Mesenchymal stem cell (in vitro differentiated cells and primary cell): ENCODE measurements around the gene LMOD3.
A peak's percentile ranks its signal among the peaks of the same experiment; 100 is the strongest.

Experiments used
- DNase-seq: peaks from one replicate; pipeline ENCODE4 v3.0.0-alpha.2; 2013
- H2AFZ ChIP-seq: one replicate; pipeline ENCODE4 v1.6.1; 2013; ENCODE audit warnings: low read depth, mild to moderate bottlenecking, control low read depth, inconsistent platforms, low read length, moderate library complexity
- H2AK5ac ChIP-seq: 2 replicates; pipeline ENCODE4 v1.6.1; 2013; ENCODE audit warnings: low read length, moderate library complexity, mild to moderate bottlenecking, inconsistent platforms; ENCODE audit not compliant: severe bottlenecking
- H2BK120ac ChIP-seq: one replicate; pipeline ENCODE4 v1.6.1; 2013; ENCODE audit warnings: low read depth, mild to moderate bottlenecking, inconsistent platforms, low read length, moderate library complexity
- H2BK12ac ChIP-seq, 2 experiments: one replicate each; pipeline ENCODE4 v1.6.1; 2013; ENCODE audit warnings: inconsistent platforms in 2 of 2, low read length in 2 of 2, mild to moderate bottlenecking in 2 of 2, moderate library complexity in 2 of 2, control low read depth in 1 of 2
- H2BK15ac ChIP-seq: one replicate; pipeline ENCODE4 v1.6.1; 2013; ENCODE audit warnings: mild to moderate bottlenecking, low read depth, inconsistent platforms; ENCODE audit not compliant: poor library complexity, severe bottlenecking
- H2BK5ac ChIP-seq: 2 replicates; pipeline ENCODE4 v1.6.1; 2013; ENCODE audit warnings: low read depth, mild to moderate bottlenecking, low read length, control low read depth, inconsistent platforms; ENCODE audit not compliant: poor library complexity, severe bottlenecking
- H3K14ac ChIP-seq, 2 experiments: one replicate each; pipeline ENCODE4 v1.6.1; 2013; ENCODE audit warnings: inconsistent platforms in 2 of 2, low read length in 2 of 2, control low read depth in 1 of 2, mild to moderate bottlenecking in 1 of 2, moderate library complexity in 1 of 2
- H3K18ac ChIP-seq, 2 experiments: one replicate each; pipeline ENCODE4 v1.6.1; 2013; ENCODE audit warnings: inconsistent platforms in 2 of 2, low read length in 2 of 2, control low read depth in 1 of 2, low read depth in 1 of 2, mild to moderate bottlenecking in 1 of 2
- H3K23ac ChIP-seq, 2 experiments: one replicate each; pipeline ENCODE4 v1.6.1; 2013; ENCODE audit warnings: inconsistent platforms in 2 of 2, low read length in 2 of 2, mild to moderate bottlenecking in 2 of 2, moderate library complexity in 2 of 2, control low read depth in 1 of 2
- H3K27ac ChIP-seq: 2 replicates; pipeline ENCODE4 v1.5.1; 2013; ENCODE audit warnings: mild to moderate bottlenecking, moderate library complexity, low read length, control low read depth, inconsistent platforms; ENCODE audit not compliant: poor library complexity, severe bottlenecking
- H3K27me3 ChIP-seq, 2 experiments: 2 replicates each; pipeline versions ENCODE4 v1.6.1 to v1.7.0; 2013; ENCODE audit warnings: low read length in 2 of 2, mild to moderate bottlenecking in 2 of 2, moderate library complexity in 2 of 2, control low read depth in 1 of 2, inconsistent platforms in 1 of 2; ENCODE audit not compliant: control insufficient read depth in 1 of 2, insufficient read depth in 1 of 2
- H3K36me3 ChIP-seq, 2 experiments: 2 replicates each; pipeline versions ENCODE4 v1.6.1 to v1.7.0; 2013; ENCODE audit warnings: low read length in 2 of 2, control low read depth in 1 of 2, inconsistent platforms in 1 of 2, low read depth in 1 of 2, mild to moderate bottlenecking in 1 of 2; ENCODE audit not compliant: insufficient read depth in 2 of 2, control insufficient read depth in 1 of 2
- H3K4ac ChIP-seq, 2 experiments: one replicate each; pipeline ENCODE4 v1.6.1; 2013; ENCODE audit warnings: inconsistent platforms in 2 of 2, low read length in 2 of 2, mild to moderate bottlenecking in 2 of 2, moderate library complexity in 2 of 2, control low read depth in 1 of 2, low read depth in 1 of 2
- H3K4me1 ChIP-seq: 2 replicates; pipeline ENCODE4 v1.6.1; 2013; ENCODE audit warnings: low read depth, low read length, control low read depth; ENCODE audit not compliant: control insufficient read depth, insufficient read depth
- H3K4me2 ChIP-seq: 2 replicates; pipeline ENCODE4 v1.6.1; 2013; ENCODE audit warnings: low read length, mild to moderate bottlenecking, inconsistent platforms; ENCODE audit not compliant: poor library complexity, severe bottlenecking
- H3K4me3 ChIP-seq, 2 experiments: 2 replicates each; pipeline versions ENCODE4 v1.5.1 to v1.7.0; 2013; ENCODE audit warnings: low read length in 2 of 2, mild to moderate bottlenecking in 2 of 2, control low read depth in 1 of 2, low read depth in 1 of 2; ENCODE audit not compliant: insufficient read depth in 1 of 2
- H3K79me1 ChIP-seq: replicated peaks from 2 replicates; pipeline ENCODE4 v1.6.1; 2013; ENCODE audit warnings: mild to moderate bottlenecking, control low read depth, low read length, inconsistent platforms; ENCODE audit not compliant: poor library complexity, severe bottlenecking
- H3K9ac ChIP-seq: 2 replicates; pipeline ENCODE4 v1.7.0; 2013; ENCODE audit warnings: mild to moderate bottlenecking, low read length, moderate library complexity
- H3K9me3 ChIP-seq: 2 replicates; pipeline ENCODE4 v1.7.0; 2013; ENCODE audit warnings: mild to moderate bottlenecking, low read length; ENCODE audit not compliant: control insufficient read depth
- H4K8ac ChIP-seq: one replicate; pipeline ENCODE4 v1.6.1; 2013; ENCODE audit warnings: inconsistent platforms, mild to moderate bottlenecking, low read length, moderate library complexity
- H4K91ac ChIP-seq: one replicate; pipeline ENCODE4 v1.6.1; 2013; ENCODE audit warnings: mild to moderate bottlenecking, low read length, inconsistent platforms
- WGBS: methylation state at CpG from one replicate; pipeline ENCODE4 v1.1.7; 2013; ENCODE audit warnings: mixed read lengths; 5-methylcytosine and 5-hydroxymethylcytosine counted together

Gene LMOD3

DNA sequence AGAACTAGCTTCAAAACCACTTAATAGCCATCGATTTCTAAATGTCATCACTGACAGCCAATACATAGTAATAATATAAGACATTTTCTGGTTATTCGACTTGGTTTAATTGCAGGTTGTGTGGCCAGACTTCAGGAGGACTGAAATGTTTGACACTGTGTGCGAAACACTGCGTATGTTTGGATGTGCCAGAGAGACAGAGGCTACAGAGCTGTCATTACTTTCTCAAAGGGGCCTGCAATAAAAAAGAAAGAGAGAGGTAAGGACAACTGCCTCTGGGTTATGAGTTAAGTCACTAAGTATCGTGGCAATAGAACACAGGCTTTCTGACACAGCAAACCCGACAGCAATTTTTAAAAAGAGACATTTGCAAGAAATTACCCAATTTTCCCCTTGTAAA lies 882 bp downstream of the LMOD3 start:
- Histone ChIP-seq H2BK12ac (no peak overlapping the region), H3K27ac (no peak overlapping the region), H3K79me1 (no peaks in the 10 kb centered on the region), H2BK15ac (no peak overlapping the region), H3K4me3 (no peak overlapping the region), H3K4me2 (no peak overlapping the region), H3K4me1 (no peaks in the 10 kb centered on the region), H3K4ac (no peak overlapping the region), H3K18ac (no peak overlapping the region), H2AK5ac (no peak overlapping the region), H2BK5ac (no peak overlapping the region), H2BK120ac (no peak overlapping the region), H3K23ac (no peak overlapping the region), H3K27me3 (peaks cover 0 to 5% of the 10 kb centered on the region in 2 experiments), H3K9ac (no peak overlapping the region), H4K91ac (no peak overlapping the region), H3K14ac (no peak overlapping the region), H2AFZ (no peak overlapping the region), H3K9me3 (no peaks in the 10 kb centered on the region), H4K8ac (no peak overlapping the region), H3K36me3 (no peaks in the 10 kb centered on the region)
- WGBS, result 86% methylated on average over 3 of the region's 6 CpGs
- DNase-seq, result no peak

DNA sequence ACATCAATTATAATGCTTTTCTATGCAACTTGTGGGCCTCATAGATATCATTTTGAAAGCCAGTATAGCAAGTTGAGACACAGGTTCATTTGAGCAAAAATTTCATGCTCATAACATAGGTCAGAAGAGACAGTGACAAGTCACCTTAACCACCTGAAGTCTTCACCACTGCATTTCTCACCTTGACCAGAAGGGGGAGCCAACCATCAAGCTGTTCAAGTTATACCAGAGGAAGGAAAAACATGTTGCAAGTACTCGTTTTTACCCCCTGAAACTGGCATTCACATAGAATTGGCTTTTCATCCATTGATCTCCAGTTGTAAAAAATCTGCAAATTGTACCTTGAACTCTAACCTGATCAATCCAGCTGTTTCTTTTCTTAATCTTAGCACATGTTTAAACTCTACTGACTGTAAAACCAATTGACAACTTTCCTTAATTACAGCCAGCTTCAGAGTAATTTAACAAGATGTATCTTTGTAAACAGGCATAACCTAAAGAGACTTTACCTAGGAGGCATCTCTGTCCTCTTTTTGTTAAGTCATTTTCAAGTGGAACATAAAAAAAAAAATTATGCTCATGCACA lies 1.4 kb downstream of the LMOD3 start:
- Histone ChIP-seq H3K14ac (no peak overlapping the region), H3K4me1 (no peaks in the 10 kb centered on the region), H3K79me1 (no peaks in the 10 kb centered on the region), H3K36me3 (no peaks in the 10 kb centered on the region), H3K4me2 (no peak overlapping the region), H3K18ac (no peak overlapping the region), H3K27ac (no peak overlapping the region), H2BK12ac (no peak overlapping the region), H2BK120ac (no peak overlapping the region), H3K9ac (no peak overlapping the region), H2AFZ (no peak overlapping the region), H2BK5ac (no peak overlapping the region), H3K4me3 (no peak overlapping the region), H3K27me3 (no peaks in the 10 kb centered on the region), H2BK15ac (no peak overlapping the region), H3K4ac (no peak overlapping the region), H2AK5ac (no peak overlapping the region), H3K23ac (no peak overlapping the region), H4K91ac (no peak overlapping the region), H4K8ac (no peak overlapping the region), H3K9me3 (no peaks in the 10 kb centered on the region)
- WGBS, result 0% methylated on average over 1 of the region's 1 CpG
- peak; percentile 79 for DNase-seq

DNA sequence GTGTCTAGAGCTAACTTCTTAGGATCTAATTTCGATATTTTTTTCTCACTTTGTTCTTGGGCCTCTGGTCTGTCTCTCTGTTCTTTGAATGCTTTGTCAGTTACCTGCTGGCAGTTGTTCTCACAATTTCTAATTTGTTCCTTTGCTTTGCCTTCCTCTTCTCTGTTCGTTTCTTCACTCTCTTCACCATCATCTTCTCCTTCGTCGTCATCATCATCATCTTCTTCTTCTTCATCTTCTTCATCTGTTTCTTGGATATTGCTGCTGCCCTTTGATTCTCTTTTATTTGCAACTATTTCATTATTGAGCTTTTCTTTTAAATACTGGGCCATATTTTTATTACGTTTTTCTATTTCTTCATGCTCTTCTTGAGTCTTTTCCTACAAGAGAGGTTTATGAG lies 2.7 kb downstream of the LMOD3 start:
- H2AFZ ChIP-seq, result no peak overlapping the region
- 93% methylated on average over 4 of the region's 5 CpGs for WGBS
- no peak overlapping the region for H3K9ac ChIP-seq

GRCh38 chr3:69119138-69119537 lies 3.3 kb downstream of the LMOD3 start:
- Histone ChIP-seq H2AFZ (no peak overlapping the region), H3K27ac (no peak overlapping the region), H3K27me3 (no peaks in the 10 kb centered on the region), H3K36me3 (no peaks in the 10 kb centered on the region), H3K4me3 (no peak overlapping the region), H2BK120ac (no peak overlapping the region), H2BK5ac (no peak overlapping the region), H2AK5ac (no peak overlapping the region), H3K4ac (no peak overlapping the region), H4K91ac (no peak overlapping the region), H2BK15ac (no peak overlapping the region), H3K14ac (no peak overlapping the region), H3K18ac (no peak overlapping the region), H4K8ac (no peak overlapping the region), H3K9ac (no peak overlapping the region), H3K23ac (no peak overlapping the region), H2BK12ac (no peak overlapping the region), H3K4me1 (no peaks in the 10 kb centered on the region), H3K79me1 (no peaks in the 10 kb centered on the region), H3K4me2 (no peak overlapping the region), H3K9me3 (no peaks in the 10 kb centered on the region)
- 97% methylated on average over 6 of the region's 6 CpGs for WGBS
- DNase-seq, result no peak

More for the DNA sequence above, 2.7 kb downstream of the LMOD3 start:
- no peak for DNase-seq
- Histone ChIP-seq H3K9me3 (no peaks in the 10 kb centered on the region), H4K8ac (no peak overlapping the region), H2BK12ac (no peak overlapping the region), H3K4me1 (no peaks in the 10 kb centered on the region), H4K91ac (no peak overlapping the region), H3K23ac (no peak overlapping the region), H2BK5ac (no peak overlapping the region), H2AK5ac (no peak overlapping the region), H3K14ac (no peak overlapping the region), H3K4me3 (no peak overlapping the region), H3K27ac (no peak overlapping the region), H3K36me3 (no peaks in the 10 kb centered on the region), H3K18ac (no peak overlapping the region), H3K4ac (no peak overlapping the region), H3K79me1 (no peaks in the 10 kb centered on the region), H2BK120ac (no peak overlapping the region), H2BK15ac (no peak overlapping the region), H3K4me2 (no peak overlapping the region), H3K27me3 (no peaks in the 10 kb centered on the region)
